G401.6 (cell line): ENCODE measurements around the gene LYZL2.
"Not testable (repeated sequence)": the region's sequence is repeated elsewhere in the genome, so short reads cannot be mapped to it uniquely, and the experiment has no call there.

Source experiments
- FAIRE-seq: peaks from 2 replicates; lab custom pipeline; 2012; peaks lifted over from hg19 to GRCh38; lab: Jason Lieb, UNC

LYZL2 gene

DNA sequence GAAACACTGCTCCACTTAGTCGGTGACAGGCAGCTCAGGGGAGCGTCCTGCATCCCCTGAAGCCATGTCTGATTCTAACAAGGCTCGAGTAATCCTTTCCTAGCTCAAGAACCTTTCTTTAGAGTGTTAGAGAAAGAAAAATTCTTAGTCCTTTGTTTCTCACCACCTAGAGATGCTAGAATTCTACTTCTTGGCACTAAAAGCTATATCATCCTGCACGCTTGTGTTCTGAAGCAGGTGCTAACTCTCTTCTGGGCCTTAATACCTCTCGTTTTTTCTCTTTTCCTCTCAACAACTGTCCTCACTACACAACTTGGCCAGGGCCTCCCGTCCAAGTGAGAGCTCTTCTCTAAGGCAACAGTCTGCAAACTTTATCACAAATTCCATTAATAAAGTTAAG is at the start of gene LYZL2:
Gene LYZL2, minus strand, starts transcription at position 101 of the 400 bp plus-strand sequence. CDS start 2,838 bp downstream, outside the sequence.
- no peak for FAIRE-seq

DNA sequence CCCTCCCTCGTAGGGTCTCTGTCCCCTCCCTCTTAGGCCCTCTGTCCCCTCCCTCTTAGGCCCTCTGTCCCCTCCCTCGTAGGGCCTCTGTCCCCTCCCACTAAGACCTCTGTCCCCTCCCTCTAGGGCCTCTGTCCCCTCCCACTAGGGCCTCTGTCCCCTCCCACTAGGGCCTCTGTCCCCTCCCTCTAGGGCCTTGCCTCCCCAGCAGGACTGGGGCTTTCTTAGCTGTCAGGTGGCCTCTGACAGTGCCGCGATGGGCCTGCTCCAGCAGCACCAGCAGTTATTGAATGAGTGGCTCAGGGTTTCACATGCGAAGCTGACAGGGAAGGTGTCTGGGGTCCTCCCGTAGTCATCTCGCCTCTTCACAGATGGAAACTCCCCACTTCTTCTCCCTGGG is 48.1 kb upstream of the LYZL2 start:
- not testable (repeated sequence) for FAIRE-seq

DNA sequence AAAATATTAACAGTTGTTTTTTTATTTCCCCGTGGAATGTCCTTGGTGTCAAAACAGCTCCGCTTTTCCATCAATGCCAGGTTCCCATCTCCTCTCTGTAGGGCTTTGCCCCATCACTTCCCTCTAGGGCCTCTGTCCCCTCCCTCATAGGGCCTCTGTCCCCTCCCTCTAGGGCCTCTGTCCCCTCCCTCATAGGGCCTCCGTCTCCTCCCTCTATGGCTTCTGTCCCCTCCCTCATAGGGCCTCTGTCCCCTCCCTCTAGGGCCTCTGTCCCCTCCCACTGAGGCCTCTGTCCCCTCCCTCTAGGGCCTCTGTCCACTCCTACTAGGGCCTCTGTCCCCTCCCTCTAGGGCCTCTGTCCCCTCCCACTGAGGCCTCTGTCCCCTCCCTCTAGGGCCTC is 47.6 kb upstream of the LYZL2 start:
- FAIRE-seq = not testable (repeated sequence)

DNA sequence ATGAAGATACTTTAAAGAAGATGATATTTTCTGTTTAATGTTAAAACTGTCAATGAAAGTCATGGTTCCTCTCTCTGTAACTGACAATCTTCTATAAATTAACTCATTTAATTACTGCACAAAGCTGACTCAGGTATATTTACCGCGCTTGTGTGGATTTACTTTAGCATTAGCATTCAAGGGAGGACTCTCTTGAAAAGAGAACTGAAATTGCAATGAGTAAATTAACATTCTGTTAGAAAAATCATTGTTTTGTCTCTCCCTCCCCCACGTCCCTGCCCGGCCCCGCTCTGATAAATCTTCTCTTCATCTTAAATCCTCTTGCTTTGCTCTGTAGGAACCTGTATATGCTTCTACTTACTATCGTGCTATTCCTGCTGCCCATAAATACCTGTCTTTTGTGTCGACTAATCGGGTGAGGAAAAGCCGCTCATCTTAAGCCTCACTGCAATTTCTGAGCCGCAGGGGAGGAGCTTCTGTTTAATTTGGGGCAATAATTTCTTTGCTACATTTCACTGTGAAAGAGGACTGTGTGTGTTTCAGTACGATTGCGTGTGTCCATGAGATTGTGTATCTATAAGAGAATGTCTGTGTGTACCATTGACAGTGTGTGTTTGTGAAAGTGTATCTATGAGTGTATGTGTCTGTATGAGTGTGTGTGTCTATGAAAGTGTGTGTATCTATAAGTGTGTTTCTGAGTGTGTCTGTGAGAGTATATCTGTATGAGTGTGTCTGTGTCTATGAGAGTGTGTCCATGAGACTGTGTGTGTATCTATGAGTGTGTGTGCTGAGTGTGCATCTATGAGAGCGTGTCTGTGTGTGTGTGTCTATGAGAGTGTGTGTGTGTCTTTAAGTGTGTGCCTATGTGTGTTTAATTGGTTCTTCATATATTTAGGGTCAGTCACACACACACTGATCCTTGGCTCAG is 46.5 kb upstream of the LYZL2 start:
- FAIRE-seq = no peak

DNA sequence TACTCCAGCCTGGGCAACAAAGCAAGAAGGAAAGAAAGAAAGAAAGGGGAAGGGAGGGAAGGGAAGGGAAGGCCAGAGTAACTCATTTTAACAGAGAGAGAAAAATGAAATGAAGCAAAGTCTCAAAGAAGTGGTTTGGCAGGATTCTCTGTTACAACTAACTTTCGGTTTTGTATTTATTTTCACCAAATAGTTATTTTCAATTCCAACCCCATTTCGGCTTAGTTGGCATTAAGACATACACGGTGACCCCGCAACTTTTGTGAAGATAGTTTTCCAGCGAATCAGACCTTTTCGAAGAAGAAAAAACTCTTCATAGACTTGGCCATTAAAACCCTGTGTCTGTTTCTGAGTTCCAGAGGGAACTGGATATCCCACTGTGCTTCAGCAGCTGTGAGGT is 45.2 kb upstream of the LYZL2 start:
- no peak for FAIRE-seq

DNA sequence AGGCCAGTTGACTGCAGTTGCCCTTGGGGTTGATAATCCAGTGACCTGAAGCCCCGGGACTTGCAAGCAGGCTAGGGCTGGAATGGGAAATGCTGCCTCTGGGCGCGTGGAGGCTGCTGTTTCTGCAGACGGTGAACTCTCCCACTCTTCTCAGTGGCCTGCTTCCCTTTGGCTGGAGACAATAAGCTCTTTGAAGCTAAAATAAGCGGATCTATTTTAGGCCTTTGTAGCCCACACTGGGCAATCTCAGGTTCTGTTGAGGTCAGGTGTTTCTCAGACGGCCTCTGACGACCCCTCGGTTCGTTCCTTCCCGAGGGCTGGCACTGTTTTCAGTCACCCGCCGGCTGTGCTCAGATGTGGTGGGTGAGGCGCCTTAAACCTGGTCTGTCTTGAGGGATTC is 43.7 kb upstream of the LYZL2 start:
- FAIRE-seq = not testable (repeated sequence)

DNA sequence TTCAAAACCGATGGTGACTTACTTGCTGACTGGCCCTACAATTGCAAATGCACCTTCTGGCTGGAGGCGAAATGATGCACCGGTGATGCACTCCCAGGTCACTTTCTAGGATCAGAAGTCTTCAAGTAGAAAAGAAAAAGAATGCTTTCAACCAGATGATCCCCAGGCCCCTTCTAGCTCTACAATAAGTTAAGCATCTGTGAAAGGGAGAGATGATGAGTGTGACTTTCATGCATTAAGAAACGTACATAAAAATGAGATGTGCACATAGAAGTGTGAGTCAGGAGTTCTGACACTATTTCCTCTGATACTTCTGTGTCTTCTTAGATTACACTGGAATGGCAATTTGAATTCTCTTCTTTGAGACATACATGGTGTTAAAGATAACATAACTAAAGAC is 42.8 kb upstream of the LYZL2 start:
- FAIRE-seq = not testable (repeated sequence)

DNA sequence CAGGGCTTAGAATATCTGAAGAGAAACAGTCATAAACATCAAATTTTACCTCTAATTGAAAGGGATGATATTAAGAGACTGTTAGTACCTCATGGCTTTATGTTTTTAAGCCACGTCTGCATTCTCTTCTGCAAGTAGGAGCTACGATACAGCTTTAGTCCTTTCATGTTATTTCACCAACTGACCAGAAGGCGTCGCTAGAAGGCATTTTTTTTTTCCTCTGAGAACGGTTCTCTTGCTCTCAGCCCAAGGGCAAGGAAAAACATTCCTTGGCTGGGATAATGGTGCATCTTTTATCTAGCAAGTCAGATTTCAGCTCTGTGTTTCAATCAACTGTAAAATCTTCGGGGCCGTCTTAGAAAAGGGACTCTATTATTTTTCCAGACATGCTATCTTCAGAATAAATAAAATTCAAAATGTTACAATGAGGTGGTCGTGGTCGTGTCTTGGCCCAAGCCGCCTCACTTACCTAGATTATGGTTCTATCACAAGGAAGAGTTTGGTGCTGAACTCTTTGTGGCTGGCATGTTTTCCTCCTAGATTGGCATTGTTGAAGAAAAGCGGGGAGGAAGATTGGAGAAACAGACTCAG is 41.6 kb upstream of the LYZL2 start:
- FAIRE-seq = peak; percentile 71

DNA sequence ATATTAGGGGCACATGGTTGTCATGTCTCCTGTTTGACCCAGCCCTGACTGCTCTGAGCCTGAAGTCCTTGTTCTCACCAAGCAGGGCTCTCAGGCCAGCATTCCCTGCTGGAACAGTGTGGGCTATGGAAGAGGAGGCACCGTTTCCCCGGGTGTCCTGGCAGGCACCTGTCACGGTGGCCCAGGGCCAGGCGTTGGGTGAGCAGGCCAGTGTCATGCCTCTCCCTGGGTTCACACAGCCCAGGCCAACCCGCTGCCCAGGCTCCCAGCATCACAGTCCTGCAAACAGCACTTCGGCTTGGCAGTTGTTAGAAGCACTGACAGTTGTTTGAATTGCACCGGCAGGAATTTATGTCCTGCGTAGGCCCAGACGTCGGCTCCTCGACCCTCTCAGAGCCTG is 38.4 kb upstream of the LYZL2 start:
- FAIRE-seq = not testable (repeated sequence)

DNA sequence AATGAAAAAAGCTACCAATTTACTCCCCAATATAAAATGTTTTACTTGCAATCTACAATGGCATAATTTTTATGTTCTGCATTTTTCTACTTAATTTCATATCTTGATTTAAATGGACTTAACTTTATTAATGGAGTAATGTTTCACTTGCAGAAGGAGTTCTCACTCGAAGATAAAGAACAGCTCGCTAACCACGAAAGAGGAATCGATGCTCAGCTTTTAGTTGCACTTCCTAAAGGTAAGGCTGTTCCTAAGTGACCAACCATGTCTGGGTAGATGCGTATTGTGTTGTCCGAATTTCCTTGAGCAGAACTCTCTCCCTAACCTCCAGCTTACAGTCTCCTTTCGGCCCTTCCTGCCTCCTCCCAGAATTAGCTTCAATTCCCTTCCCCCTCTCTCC is 33.9 kb upstream of the LYZL2 start:
- not testable (repeated sequence) for FAIRE-seq

DNA sequence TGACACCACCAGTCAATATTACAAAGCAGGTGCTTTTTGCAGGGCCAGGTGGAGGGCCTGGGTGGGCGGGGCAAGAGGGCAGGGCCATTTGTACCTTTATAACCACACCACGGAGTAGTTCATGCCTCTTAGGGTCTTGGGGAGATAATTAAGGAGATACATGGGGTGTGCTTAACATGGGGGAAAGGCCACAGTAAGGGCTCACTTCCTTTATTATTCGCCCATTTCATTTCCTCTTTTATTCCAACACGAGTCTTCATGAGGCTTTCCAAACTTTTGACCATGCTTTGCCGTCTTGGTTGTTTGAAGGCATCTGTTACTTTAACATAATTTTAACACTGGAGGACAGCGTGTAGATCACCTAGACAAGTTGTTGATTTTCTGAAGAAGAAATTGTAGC is 33.3 kb upstream of the LYZL2 start:
- no peak for FAIRE-seq

DNA sequence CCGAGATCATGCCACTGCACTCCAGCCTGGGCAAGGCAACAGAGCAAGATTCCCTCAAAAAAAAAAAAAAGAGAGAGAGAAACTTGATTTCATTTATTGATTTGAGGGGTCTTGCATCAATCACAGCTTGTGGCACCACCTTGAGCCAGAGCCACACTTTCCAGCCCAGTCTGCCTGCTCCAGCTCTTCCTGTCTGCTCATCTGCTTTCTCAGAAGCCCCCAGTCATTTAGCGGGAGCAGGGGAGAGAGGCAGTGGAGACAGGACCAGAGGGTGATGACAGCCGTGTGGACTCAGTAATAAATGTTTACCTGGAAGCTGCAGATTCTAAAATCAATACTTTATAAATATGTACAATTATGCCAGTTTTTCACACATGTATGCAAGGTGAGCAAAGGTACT is 30.8 kb upstream of the LYZL2 start:
- not testable (repeated sequence) for FAIRE-seq

DNA sequence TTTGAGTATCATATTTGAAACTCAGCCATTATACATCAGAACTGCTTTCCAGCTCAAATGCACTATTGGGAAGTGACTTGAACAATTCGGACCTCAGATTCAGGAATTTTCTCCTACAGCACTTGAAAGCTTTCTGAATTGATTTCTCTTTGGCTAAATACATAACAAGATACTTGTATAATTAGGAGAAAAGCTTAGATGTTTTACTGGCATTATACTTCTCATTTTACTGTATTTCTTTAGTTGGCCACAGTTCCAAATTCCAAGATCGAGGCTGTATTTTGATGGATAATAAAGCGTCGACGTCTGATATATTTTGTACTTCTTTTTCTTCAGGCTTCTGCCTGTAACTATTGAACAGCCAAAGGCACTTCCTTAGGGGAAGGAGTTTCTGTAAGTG is 26.7 kb upstream of the LYZL2 start:
- FAIRE-seq = no peak

DNA sequence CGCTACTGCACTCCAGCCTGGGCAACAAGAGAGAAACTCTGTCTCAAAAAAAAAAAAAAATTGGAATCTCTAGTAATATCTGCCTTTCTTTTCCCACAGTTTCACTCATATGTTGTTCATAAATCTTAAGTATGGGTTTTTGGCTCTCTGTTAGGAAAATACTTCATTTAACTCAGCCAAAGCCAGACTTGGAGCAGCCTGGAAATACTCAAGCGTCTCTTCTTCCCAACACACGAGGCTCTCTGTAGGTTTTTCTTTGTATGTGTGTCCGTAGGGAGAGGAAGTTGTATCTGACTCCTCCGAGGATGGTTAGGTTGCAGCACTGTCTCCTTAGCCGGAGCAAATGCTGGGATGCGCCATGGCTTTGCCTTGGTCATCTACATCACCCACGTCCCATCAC is 25.4 kb upstream of the LYZL2 start:
- not testable (repeated sequence) for FAIRE-seq

DNA sequence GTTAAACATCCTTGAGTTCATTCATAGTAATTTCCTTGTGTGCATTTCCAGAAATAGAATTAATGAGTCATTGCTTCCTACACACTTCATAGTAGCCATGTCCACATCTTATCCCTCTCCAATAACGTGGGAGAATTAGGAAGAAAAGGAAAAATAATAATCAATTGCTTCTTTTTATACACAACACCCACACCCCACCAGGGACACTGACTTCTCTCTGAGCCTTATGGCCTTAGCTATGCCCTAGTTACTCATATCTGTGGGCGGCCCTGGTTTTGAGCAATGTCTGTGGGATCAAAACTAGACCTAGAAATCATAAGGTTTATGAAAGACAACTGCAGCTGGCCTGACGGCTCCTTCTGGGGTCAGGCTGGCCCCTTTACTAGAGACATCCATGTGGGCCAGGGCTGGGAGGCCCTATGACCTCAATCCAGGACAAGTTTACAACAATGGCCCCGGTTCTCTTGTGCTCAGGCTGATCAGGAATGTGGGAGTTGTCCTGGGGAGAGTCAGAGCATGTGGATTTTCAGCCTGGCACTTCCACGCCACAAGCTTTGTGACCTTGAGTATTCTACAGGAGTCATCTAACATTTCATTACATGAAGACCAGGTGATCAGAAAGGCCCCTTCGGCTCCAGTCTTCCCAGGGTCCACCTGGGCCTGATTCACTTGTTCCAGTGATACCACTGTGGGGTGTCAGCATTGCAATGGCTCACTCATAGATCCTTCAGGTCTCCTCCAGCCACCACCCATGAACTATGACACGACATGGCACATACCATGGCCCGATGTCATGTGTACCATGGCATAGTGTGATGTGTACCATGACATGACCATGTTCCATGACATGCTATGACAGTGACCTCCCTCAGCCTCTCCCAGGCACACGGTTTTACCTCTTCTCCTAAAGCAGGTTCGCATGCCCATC is 22.2 kb upstream of the LYZL2 start:
- not testable (repeated sequence) for FAIRE-seq

DNA sequence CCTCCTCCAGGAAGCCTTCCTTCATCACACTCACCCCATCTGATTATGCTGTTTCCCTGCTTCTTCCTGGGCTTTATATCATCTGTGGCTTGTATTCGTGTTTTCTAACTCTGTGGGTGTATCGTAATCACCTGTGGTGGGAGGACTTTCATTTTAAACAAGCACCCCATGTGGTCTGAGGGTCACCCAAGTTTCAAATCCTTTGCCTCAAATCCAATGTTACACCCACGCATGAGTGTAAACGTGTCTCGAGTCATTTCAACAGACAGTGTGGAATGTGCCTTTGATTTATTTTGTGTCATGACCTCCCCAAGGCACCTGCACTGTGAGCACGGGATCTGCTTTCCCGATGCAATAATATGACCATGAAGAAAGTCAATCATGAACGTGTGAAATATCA is 17.5 kb upstream of the LYZL2 start:
- no peak for FAIRE-seq

DNA sequence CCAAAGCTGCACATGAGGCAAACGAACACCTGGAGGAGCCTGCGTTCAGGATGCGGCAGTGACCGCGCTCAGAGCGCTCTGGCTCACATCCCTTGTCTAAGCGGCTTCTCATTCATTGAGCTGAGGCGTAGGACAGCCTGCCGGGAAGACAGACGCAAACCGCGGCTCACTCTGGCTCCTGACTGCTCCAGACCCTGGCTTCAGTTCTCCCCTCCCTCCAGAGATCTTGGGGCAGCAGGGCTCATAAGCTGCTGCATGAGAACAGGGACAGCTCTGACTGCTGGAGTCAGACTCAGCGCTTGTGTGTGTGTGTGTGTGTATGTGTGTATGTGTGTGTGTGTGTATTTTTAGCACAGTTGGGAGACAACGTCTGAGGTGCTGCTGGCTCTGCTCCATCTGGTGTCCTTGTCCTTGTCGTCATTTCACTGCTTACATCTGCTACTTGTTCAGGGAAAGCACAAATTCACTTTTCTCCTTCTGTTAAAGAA is 15.8 kb upstream of the LYZL2 start:
- no peak for FAIRE-seq

DNA sequence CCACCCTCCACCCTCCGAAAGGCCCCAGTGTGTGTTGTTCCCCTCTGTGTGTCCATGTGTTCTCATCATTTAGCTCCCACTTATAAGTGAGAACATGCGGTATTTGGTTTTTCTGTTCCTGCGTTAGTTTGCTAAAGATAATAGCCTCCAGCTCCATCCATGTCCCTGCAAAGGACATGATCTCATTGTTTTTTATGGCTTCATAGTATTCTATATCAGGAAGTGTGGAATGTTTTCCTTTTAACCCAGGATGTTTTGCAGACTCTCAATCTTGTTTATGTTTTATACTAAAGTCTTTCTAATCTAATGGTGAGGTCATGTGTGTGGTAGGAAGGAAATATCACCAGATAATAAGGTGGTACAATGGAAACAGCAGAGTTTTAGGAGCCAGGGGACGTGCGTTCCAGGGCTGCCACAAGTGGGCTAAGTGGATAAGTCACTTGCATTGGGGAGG is 14.9 kb upstream of the LYZL2 start:
- FAIRE-seq = not testable (repeated sequence)

DNA sequence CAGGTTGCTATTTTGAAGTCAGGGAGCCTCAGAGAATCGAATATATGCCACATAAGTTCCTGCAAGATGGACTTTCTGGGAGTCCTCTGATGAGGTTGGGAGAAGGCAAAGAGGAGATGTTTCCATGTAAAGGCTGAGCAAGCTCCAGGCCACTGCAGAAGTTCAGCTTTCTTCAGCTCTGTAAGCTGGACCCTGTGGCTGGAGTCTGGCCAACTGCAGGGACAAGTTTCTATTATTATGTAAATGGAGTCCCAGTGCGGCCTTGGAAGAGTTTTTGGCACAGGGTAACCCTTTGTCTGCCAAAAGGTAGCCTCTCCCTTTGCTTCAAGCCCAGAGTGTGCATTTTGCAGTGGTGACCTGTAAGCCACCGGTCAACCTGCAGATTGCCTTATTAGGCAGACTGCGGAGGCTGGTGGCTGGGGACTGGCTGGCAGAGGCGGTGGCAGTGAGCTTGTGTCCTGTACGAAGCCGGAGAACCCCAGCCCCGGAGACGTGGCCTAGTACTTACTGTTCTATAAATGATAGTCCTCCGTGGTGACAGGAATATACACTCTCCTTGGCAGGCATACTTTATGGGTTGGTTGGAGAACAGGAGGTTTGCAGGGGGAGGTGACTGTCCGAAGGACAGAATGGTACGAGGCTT is 14.1 kb upstream of the LYZL2 start:
- FAIRE-seq = not testable (repeated sequence)

DNA sequence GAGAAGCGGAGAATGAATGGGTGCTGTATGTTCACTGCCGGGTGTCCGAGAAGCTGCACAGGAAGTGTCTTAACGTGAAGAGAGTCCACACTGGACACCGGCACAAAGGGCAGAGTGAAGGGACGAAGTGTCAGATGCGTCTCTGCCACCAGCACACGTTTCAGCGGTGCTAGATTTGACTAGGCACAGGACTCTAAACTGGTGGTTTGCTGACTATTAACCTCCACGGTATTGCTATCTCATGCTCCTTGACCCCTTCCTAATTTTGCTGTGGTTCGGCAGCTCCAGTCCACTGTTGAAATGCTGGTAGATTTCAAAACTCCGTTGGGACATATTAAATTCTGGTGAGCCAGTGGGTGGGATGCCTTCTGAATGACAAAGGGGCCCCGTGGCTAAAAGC is 13.3 kb upstream of the LYZL2 start:
- peak; percentile 91 for FAIRE-seq

DNA sequence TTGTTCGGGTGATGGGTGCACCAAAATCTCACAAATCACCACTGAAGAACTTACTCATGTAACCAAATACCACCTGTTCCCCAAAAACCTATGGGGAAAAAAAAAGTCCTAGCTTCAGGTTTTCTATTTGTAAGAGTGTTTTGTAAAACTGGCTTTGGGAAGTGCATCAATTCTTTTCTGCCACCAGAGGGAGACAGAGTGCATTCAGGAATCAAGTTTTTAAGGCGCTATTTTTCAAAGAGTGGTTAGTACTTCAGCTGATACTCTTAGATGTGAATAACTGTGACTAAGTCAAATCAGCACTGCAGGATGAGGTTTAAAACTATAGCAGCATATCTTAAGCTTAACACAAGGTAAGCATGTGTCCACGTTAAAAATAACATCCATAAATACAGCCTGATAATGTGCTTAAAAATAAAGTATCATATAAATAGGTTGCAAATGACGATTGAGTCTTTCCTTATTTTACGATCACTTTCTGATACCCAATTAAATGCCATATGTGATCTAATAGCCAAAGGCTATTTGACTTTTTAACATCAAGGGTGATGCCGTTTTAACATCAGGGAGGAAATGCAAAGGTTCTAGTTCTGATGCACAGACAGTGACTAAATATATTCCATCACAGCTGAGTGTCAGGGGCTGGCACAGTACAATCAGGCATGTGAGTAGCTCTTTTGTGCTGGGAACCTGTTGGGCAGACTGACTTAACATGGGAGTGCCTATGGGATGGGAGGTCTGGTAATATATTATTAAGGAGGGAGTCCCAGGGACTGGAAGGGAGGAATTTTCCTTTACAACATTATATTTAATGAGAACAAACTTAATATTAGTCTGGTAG is 10.6 kb upstream of the LYZL2 start:
- no peak for FAIRE-seq
